ENCODE measurements around the gene SHROOM1.

- TF ChIP-seq CTCF (conservative IDR thresholded peaks at IDR 0.05 in 1 of 2, IDR thresholded peaks at IDR 0.05 in 1 of 2; ENCODE audit: low read depth in 1 of 2, low read length in 2 of 2) (no peak), EZH2 (IDR thresholded peaks at IDR 0.05; ENCODE audit: low read length, missing control alignments) (no peak)
Measured at GRCh38 chr5:132867046-132867451, 36.6 kb upstream of the SHROOM1 start.
